ENCODE measurements around the gene NES. TPM values are rescaled to one million over a fixed set of nuclear protein-coding genes. Genes with fewer than 3 reads are reported as not detected.

NES gene
- total and polyA plus RNA-seq, 2 experiments from 2014 or later, result 2.2 to 15.0 TPM

GRCh38 chr1:156691665-156692440 lies 14.6 kb upstream of the NES start:
- Histone ChIP-seq H3K4me3 (no peak overlapping the region), H3K9me3 (ENCODE audit: low read depth) (no peaks in the 10 kb centered on the region), H3K36me3 (ENCODE audit: low read depth) (no peaks in the 10 kb centered on the region), H3K4me1 (ENCODE audit: insufficient read depth) (peaks cover 16% of the 10 kb centered on the region), H3K27me3 (replicated peaks; ENCODE audit: insufficient read depth) (no peaks in the 10 kb centered on the region), H4K20me1 (ENCODE audit: insufficient read depth) (no peaks in the 10 kb centered on the region), H3K9ac (no peak overlapping the region), H3K4me2 (ENCODE audit: unreplicated experiment) (no peak overlapping the region), H3F3A (ENCODE audit: insufficient read depth) (no peaks in the 10 kb centered on the region), H3K27ac (no peak overlapping the region), H3K9me2 (ENCODE audit: insufficient read depth) (no peaks in the 10 kb centered on the region), H3K79me2 (ENCODE audit: insufficient read depth) (no peaks in the 10 kb centered on the region), H2AFZ (peak overlapping the region; percentile 29; the same call in 1 of the 2 replicates)
- DNase-seq, result peak; percentile 62
- in situ Hi-C loops (cut with MboI), result no loop called here
- TF ChIP-seq EZH2phosphoT487 (IDR thresholded peaks at IDR 0.05; ENCODE audit: insufficient read depth, low read depth) (no peak), EZH2 (IDR thresholded peaks at IDR 0.05; ENCODE audit: insufficient read depth, poor library complexity, severe bottlenecking) (no peak)
- WGBS, 2 experiments (ENCODE audit: low coverage in 1 of 2, low lambda C conversion rate in 2 of 2, missing lambda C conversion rate in 2 of 2), result 52 to 54% methylated on average over 20 of the region's 20 CpGs

DNA sequence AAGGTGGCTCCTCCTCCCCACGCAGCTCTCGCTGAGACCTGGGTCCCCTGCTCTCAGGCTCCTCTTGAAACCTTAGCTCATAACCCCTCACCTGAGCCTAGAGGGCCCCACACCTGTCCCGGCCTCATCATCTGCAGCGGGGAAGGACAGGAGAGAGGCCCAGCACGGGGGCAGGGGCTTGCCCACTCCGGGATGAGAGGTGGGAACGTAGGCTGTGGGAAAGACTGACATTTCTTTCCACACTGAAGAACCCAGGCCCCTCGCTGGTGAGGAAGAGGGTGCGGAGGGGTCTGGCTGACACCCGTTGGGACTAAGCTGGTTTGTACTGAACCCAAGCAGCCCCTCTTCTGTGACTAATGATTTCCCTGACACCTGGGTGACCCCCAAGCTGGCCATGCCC lies 14.0 kb upstream of the NES start:
- Histone ChIP-seq H3F3A (ENCODE audit: insufficient read depth) (no peaks in the 10 kb centered on the region), H3K27me3 (replicated peaks; ENCODE audit: insufficient read depth) (no peaks in the 10 kb centered on the region), H3K36me3 (ENCODE audit: low read depth) (no peaks in the 10 kb centered on the region), H3K4me3 (no peak overlapping the region), H3K4me1 (ENCODE audit: insufficient read depth) (peaks cover 22% of the 10 kb centered on the region), H3K9me3 (ENCODE audit: low read depth) (no peaks in the 10 kb centered on the region), H3K9ac (no peak overlapping the region), H3K4me2 (ENCODE audit: unreplicated experiment) (no peak overlapping the region), H3K9me2 (ENCODE audit: insufficient read depth) (no peaks in the 10 kb centered on the region), H3K79me2 (ENCODE audit: insufficient read depth) (no peaks in the 10 kb centered on the region), H3K27ac (no peak overlapping the region), H2AFZ (no peak overlapping the region; the same call in 1 of the 2 replicates), H4K20me1 (ENCODE audit: insufficient read depth) (no peaks in the 10 kb centered on the region)
- in situ Hi-C loops (cut with MboI), result no loop called here
- no peak for TF ChIP-seq EZH2phosphoT487 (IDR thresholded peaks at IDR 0.05; ENCODE audit: insufficient read depth, low read depth)
- no peak for TF ChIP-seq EZH2 (IDR thresholded peaks at IDR 0.05; ENCODE audit: insufficient read depth, poor library complexity, severe bottlenecking)
- WGBS, 2 experiments (ENCODE audit: low coverage in 1 of 2, low lambda C conversion rate in 2 of 2, missing lambda C conversion rate in 2 of 2), result 87 to 91% methylated on average over 10 of the region's 10 CpGs
- DNase-seq, result no peak

GRCh38 chr1:156690675-156691036 lies 13.4 kb upstream of the NES start:
- no peak for DNase-seq
- no peaks in the 10 kb centered on the region for H3K27me3 ChIP-seq (replicated peaks; ENCODE audit: insufficient read depth)
- no peaks in the 10 kb centered on the region for H3K9me3 ChIP-seq (ENCODE audit: low read depth)
- WGBS, 2 experiments (ENCODE audit: low coverage in 1 of 2, low lambda C conversion rate in 2 of 2, missing lambda C conversion rate in 2 of 2), result 58% methylated on average over 7 to 8 of the region's 8 CpGs
- no peak overlapping the region for H3K9ac ChIP-seq
- H3K79me2 ChIP-seq (ENCODE audit: insufficient read depth), result no peaks in the 10 kb centered on the region
- TF ChIP-seq EZH2phosphoT487 (IDR thresholded peaks at IDR 0.05; ENCODE audit: insufficient read depth, low read depth) (no peak), EZH2 (IDR thresholded peaks at IDR 0.05; ENCODE audit: insufficient read depth, poor library complexity, severe bottlenecking) (no peak)
- peaks cover 26% of the 10 kb centered on the region for H3K4me1 ChIP-seq (ENCODE audit: insufficient read depth)
- H3K27ac ChIP-seq, result no peak overlapping the region
- H3F3A ChIP-seq (ENCODE audit: insufficient read depth), result no peaks in the 10 kb centered on the region
- H3K4me2 ChIP-seq (ENCODE audit: unreplicated experiment), result no peak overlapping the region
- in situ Hi-C loops (cut with MboI), result no loop called here
- H3K4me3 ChIP-seq, result no peak overlapping the region
- no peak overlapping the region for H2AFZ ChIP-seq
- no peaks in the 10 kb centered on the region for H3K9me2 ChIP-seq (ENCODE audit: insufficient read depth)
- no peaks in the 10 kb centered on the region for H3K36me3 ChIP-seq (ENCODE audit: low read depth)
- H4K20me1 ChIP-seq (ENCODE audit: insufficient read depth), result no peaks in the 10 kb centered on the region

GRCh38 chr1:156689953-156690674 lies 12.9 kb upstream of the NES start:
- in situ Hi-C loops (cut with MboI), result no loop called here
- Histone ChIP-seq H3K27ac (no peak overlapping the region), H3K36me3 (ENCODE audit: low read depth) (no peaks in the 10 kb centered on the region), H3K9me2 (ENCODE audit: insufficient read depth) (no peaks in the 10 kb centered on the region), H3K4me1 (ENCODE audit: insufficient read depth) (peaks cover 26% of the 10 kb centered on the region), H3K9me3 (ENCODE audit: low read depth) (no peaks in the 10 kb centered on the region), H3F3A (ENCODE audit: insufficient read depth) (0 out of 2 replicates have a peak, but pooled peaks cover 5% of the 10 kb centered on the region), H3K4me3 (peak overlapping the region; percentile 61), H3K9ac (no peak overlapping the region), H3K79me2 (ENCODE audit: insufficient read depth) (no peaks in the 10 kb centered on the region), H3K27me3 (replicated peaks; ENCODE audit: insufficient read depth) (no peaks in the 10 kb centered on the region), H3K4me2 (ENCODE audit: unreplicated experiment) (peak overlapping the region; percentile 83), H4K20me1 (ENCODE audit: insufficient read depth) (no peaks in the 10 kb centered on the region), H2AFZ (peak overlapping the region; percentile 91; the same call in 1 of the 2 replicates)
- no peak for TF ChIP-seq EZH2 (IDR thresholded peaks at IDR 0.05; ENCODE audit: insufficient read depth, poor library complexity, severe bottlenecking)
- no peak for TF ChIP-seq EZH2phosphoT487 (IDR thresholded peaks at IDR 0.05; ENCODE audit: insufficient read depth, low read depth)
- WGBS, 2 experiments (ENCODE audit: low coverage in 1 of 2, low lambda C conversion rate in 2 of 2, missing lambda C conversion rate in 2 of 2), result 29 to 37% methylated on average over 7 to 10 of the region's 10 CpGs
- DNase-seq, result peak; percentile 64
